HG03135 (cell line): ENCODE measurements around the gene COG7.
"Not testable (repeated sequence)": the region's sequence is repeated elsewhere in the genome, so short reads cannot be mapped to it uniquely, and the experiment has no call there.

Experiments
- ATAC-seq: cut with Tn5 transposase; IDR thresholded peaks from one replicate; pipeline ENCODE4 v1.9.1; 2021; ENCODE audit warnings: mild to moderate bottlenecking, moderate library complexity; ENCODE audit not compliant: unreplicated experiment

The COG7 gene

GRCh38 chr16:23389201-23389600 is 63.8 kb downstream of the COG7 start:
- ATAC-seq = no peak

- no peak for ATAC-seq
Observed at GRCh38 chr16:23388786-23389185, 64.2 kb downstream of the COG7 start.

- no peak for ATAC-seq
Observed at GRCh38 chr16:23387666-23388065, 65.3 kb downstream of the COG7 start.

GRCh38 chr16:23385441-23385840 is 67.5 kb downstream of the COG7 start:
- ATAC-seq = no peak

GRCh38 chr16:23384878-23385277 is 68.1 kb downstream of the COG7 start:
- no peak for ATAC-seq

GRCh38 chr16:23383881-23384280 is 69.1 kb downstream of the COG7 start:
- no peak for ATAC-seq

GRCh38 chr16:23382279-23382678 is 70.7 kb downstream of the COG7 start:
- ATAC-seq = no peak

GRCh38 chr16:23381702-23382101 is 71.3 kb downstream of the COG7 start:
- ATAC-seq = not testable (repeated sequence)

GRCh38 chr16:23380501-23380951 is 72.5 kb downstream of the COG7 start:
- ATAC-seq = no peak

GRCh38 chr16:23379707-23380106 is 73.3 kb downstream of the COG7 start:
- ATAC-seq = no peak

- no peak for ATAC-seq
Observed at GRCh38 chr16:23378921-23379320, 74.1 kb downstream of the COG7 start.

- no peak for ATAC-seq
Observed at GRCh38 chr16:23378256-23378655, 74.7 kb downstream of the COG7 start.

GRCh38 chr16:23377071-23377931 is 75.7 kb downstream of the COG7 start:
- no peak for ATAC-seq

- ATAC-seq = no peak
Observed at GRCh38 chr16:23375643-23376042, 77.3 kb downstream of the COG7 start.

GRCh38 chr16:23374721-23375510 is 78.1 kb downstream of the COG7 start:
- no peak for ATAC-seq

GRCh38 chr16:23373436-23374219 is 79.4 kb downstream of the COG7 start:
- no peak for ATAC-seq

- no peak for ATAC-seq
Observed at GRCh38 chr16:23371368-23371767, 81.6 kb downstream of the COG7 start.

GRCh38 chr16:23369416-23369815 is 83.6 kb downstream of the COG7 start:
- no peak for ATAC-seq

GRCh38 chr16:23368469-23368868 is 84.5 kb downstream of the COG7 start:
- ATAC-seq = no peak

- ATAC-seq = no peak
Observed at GRCh38 chr16:23367988-23368387, 85.0 kb downstream of the COG7 start.

- ATAC-seq = no peak
Observed at GRCh38 chr16:23367564-23367963, 85.4 kb downstream of the COG7 start.
